B cell (primary cell): ENCODE measurements around the gene POTEF.
"Not testable (repeated sequence)": the region's sequence is repeated elsewhere in the genome, so short reads cannot be mapped to it uniquely, and the experiment has no call there.

Experiments used
- CTCF ChIP-seq: fragments of 200-600 bp; IDR thresholded peaks from one replicate; pipeline ENCODE4 v1.8.0; 2022; ENCODE audit warnings: antibody characterized with exemption, mild to moderate bottlenecking
- EZH2 ChIP-seq: IDR thresholded peaks from 2 replicates; pipeline ENCODE4 v1.6.1; 2012; ENCODE audit warnings: borderline replicate concordance, low read depth, mild to moderate bottlenecking, moderate library complexity, low read length; ENCODE audit not compliant: insufficient read depth, poor library complexity, severe bottlenecking

DNA sequence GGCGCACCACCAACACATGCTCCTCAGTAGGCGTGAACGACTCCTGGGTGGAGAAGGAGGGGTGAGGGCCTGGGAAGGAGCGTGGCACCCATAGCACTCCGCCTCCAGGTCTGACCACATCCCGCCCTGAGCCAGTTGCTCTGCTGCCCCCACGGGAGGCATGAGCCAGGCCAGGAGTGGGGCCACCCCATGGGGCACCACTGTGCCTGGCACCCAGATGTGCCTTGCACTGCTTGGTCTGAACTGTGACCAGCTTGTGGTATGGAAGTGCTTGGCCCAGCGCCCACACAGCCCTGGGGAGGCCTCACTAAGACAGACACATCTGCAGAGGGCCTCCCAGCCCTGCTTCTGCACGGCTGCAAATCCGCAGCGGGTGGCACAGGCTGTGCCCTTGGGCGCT is 28.3 kb upstream of the POTEF start:
- TF ChIP-seq CTCF, EZH2: not testable (repeated sequence)
